Tibial nerve (tissue), 3 donors: ENCODE results near the gene NTM.

Source experiments
- POLR2A ChIP-seq, 2 donors: fragments of 450-650 bp; IDR thresholded peaks; one replicate each; pipeline ENCODE4 v1.6.1; 2017; ENCODE audit warnings: antibody characterized with exemption in 2 of 2, mild to moderate bottlenecking in 2 of 2, moderate library complexity in 2 of 2
- TF ChIP-seq, protein P1 (sequence below), 5 experiments: fragments of 200-600 bp in 3 of 5; fragments of 450-650 bp in 2 of 5; sonication (generic) in 3 of 5; IDR thresholded peaks; one replicate each; pipeline ENCODE4 v1.5.1; 2016 to 2019; ENCODE audit warnings: antibody characterized with exemption in 5 of 5, mild to moderate bottlenecking in 3 of 5, moderate library complexity in 2 of 5

DNA sequence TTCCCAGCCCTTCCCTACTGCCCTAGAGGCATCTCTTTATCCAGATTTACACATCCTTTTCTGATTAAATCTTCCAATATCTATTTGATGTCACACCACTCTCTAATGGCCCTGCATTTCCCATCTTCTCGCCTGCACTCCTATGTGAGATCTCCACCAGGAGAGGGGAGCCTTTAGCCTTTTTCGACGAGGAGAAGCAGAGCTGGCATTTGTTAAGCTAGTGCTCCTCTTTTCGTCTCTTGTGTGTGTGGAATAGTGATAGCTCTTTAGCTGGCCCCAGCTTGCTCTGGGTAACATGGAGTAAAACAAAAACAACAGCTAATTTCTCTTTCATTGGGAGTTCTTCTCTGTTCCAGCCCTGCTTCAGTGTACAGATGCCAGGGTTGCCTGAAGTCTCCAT, 536.5 kb downstream of the NTM start:
- TF ChIP-seq, protein P1, sequence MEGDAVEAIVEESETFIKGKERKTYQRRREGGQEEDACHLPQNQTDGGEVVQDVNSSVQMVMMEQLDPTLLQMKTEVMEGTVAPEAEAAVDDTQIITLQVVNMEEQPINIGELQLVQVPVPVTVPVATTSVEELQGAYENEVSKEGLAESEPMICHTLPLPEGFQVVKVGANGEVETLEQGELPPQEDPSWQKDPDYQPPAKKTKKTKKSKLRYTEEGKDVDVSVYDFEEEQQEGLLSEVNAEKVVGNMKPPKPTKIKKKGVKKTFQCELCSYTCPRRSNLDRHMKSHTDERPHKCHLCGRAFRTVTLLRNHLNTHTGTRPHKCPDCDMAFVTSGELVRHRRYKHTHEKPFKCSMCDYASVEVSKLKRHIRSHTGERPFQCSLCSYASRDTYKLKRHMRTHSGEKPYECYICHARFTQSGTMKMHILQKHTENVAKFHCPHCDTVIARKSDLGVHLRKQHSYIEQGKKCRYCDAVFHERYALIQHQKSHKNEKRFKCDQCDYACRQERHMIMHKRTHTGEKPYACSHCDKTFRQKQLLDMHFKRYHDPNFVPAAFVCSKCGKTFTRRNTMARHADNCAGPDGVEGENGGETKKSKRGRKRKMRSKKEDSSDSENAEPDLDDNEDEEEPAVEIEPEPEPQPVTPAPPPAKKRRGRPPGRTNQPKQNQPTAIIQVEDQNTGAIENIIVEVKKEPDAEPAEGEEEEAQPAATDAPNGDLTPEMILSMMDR (IDR thresholded peaks at IDR 0.05), result peak in 1 of 5 experiments; percentile 15
- TF ChIP-seq POLR2A (IDR thresholded peaks at IDR 0.05), result no peak
